Ishikawa (cell line): ENCODE data around the gene C5orf58.

ENCODE experiments used
- CEBPB ChIP-seq: IDR thresholded peaks from 2 replicates; pipeline ENCODE4 v1.6.1; 2012
- CREB1 ChIP-seq: IDR thresholded peaks from 2 replicates; pipeline ENCODE4 v1.6.1; 2012; ENCODE audit warnings: low read depth
- EGR1 ChIP-seq: IDR thresholded peaks from 2 replicates; pipeline ENCODE4 v1.6.1; 2012
- EP300 ChIP-seq: IDR thresholded peaks from 2 replicates; pipeline ENCODE4 v1.6.1; 2012; ENCODE audit warnings: borderline replicate concordance
- FOXM1 ChIP-seq: IDR thresholded peaks from 2 replicates; pipeline ENCODE4 v1.6.1; 2012; ENCODE audit warnings: low read depth, borderline replicate concordance
- NFIC ChIP-seq: IDR thresholded peaks from 2 replicates; pipeline ENCODE4 v1.6.1; 2012
- RAD21 ChIP-seq: IDR thresholded peaks from 2 replicates; pipeline ENCODE4 v1.6.1; 2012; ENCODE audit warnings: low read depth
- REST ChIP-seq: IDR thresholded peaks from 2 replicates; pipeline ENCODE4 v1.6.1; 2012; ENCODE audit warnings: low read depth, mild to moderate bottlenecking
- TAF1 ChIP-seq: IDR thresholded peaks from 2 replicates; pipeline ENCODE4 v1.6.1; 2012; ENCODE audit warnings: low read depth, mild to moderate bottlenecking
- TCF12 ChIP-seq: IDR thresholded peaks from 2 replicates; pipeline ENCODE4 v1.6.1; 2012; ENCODE audit warnings: low read depth
- TEAD4 ChIP-seq: IDR thresholded peaks from 2 replicates; pipeline ENCODE4 v1.6.1; 2012
- YY1 ChIP-seq: IDR thresholded peaks from 2 replicates; pipeline ENCODE4 v1.6.1; 2012; ENCODE audit warnings: low read depth
- ZBTB7A ChIP-seq: IDR thresholded peaks from 2 replicates; pipeline ENCODE4 v1.6.1; 2012; ENCODE audit warnings: low read depth
- TF ChIP-seq, protein P1 (sequence below): IDR thresholded peaks from 2 replicates; pipeline ENCODE4 v1.6.1; 2012
- TF ChIP-seq, protein P2 (sequence below): IDR thresholded peaks from 2 replicates; pipeline ENCODE4 v1.6.1; 2012

Gene C5orf58

DNA sequence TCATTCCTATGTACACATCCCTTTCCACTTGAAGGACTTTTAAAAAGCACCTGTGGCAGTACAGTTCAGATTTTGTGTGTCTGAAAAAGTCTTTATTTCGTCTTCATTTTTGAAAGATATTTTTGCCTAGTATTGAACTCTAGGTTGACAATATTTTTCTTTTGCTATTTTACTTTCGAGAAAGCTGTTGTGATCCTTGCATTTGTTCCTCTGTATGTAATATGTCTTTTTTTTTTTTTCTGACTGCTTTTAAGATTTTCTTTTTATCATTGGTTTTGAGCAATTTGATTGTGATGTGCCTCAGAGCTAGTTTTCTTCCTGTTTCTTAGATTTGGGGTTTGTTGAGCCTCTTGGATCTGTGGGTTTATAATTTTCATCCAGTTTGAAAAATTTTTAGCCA is 51.4 kb downstream of the C5orf58 start:
- TF ChIP-seq, protein P1, sequence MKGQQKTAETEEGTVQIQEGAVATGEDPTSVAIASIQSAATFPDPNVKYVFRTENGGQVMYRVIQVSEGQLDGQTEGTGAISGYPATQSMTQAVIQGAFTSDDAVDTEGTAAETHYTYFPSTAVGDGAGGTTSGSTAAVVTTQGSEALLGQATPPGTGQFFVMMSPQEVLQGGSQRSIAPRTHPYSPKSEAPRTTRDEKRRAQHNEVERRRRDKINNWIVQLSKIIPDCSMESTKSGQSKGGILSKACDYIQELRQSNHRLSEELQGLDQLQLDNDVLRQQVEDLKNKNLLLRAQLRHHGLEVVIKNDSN, result no peak
- TF ChIP-seq TCF12 (no peak), YY1 (no peak), REST (no peak), TEAD4 (no peak), ZBTB7A (no peak), FOXM1 (no peak), EGR1 (no peak), CEBPB (no peak), RAD21 (no peak)

GRCh38 chr5:170285181-170285580 is 52.4 kb downstream of the C5orf58 start:
- no peak for TF ChIP-seq CREB1
- TF ChIP-seq TCF12, result no peak
- no peak for TF ChIP-seq TAF1
- no peak for TF ChIP-seq RAD21
- no peak for TF ChIP-seq ZBTB7A

DNA sequence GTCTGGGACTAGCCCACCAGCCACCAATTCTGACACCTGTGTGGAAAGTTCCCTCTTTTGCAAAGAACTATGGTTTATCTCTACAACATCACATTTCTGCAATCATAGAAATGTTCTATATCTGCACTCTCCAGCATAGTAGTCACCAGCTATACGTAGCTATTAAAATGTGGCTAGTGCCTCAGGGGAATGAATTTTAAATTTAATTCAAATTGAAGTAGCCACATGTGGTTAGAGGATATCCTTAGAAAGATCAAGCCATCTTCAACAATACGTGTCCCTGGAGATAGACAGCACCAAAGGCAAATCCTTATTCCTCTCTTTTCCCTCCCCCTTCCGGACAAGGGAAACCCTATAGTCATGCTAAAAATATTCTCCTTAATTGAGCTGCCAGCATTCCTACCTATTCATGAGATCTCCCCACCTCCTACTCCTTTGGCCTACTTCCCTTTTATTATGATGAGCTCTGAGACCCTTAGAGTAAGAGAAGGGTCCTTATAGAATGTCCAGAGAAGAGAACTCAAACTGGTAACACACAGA is 53.7 kb downstream of the C5orf58 start:
- TF ChIP-seq, protein P2, sequence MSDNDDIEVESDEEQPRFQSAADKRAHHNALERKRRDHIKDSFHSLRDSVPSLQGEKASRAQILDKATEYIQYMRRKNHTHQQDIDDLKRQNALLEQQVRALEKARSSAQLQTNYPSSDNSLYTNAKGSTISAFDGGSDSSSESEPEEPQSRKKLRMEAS, result no peak
- no peak for TF ChIP-seq EP300
- TF ChIP-seq REST, result no peak
- TF ChIP-seq, protein P1, result no peak
- TF ChIP-seq YY1, result no peak
- TF ChIP-seq EGR1, result no peak

GRCh38 chr5:170287532-170287931 is 54.7 kb downstream of the C5orf58 start:
- no peak for TF ChIP-seq YY1
- no peak for TF ChIP-seq TCF12

GRCh38 chr5:170288151-170288550 is 55.4 kb downstream of the C5orf58 start:
- no peak for TF ChIP-seq CEBPB
- TF ChIP-seq, protein P1, result no peak
- TF ChIP-seq CREB1, result no peak
- no peak for TF ChIP-seq RAD21
- no peak for TF ChIP-seq NFIC
- TF ChIP-seq YY1, result no peak
- TF ChIP-seq TEAD4, result no peak
- TF ChIP-seq EGR1, result no peak
- TF ChIP-seq REST, result no peak
- TF ChIP-seq FOXM1, result no peak
- no peak for TF ChIP-seq TAF1
- TF ChIP-seq, protein P2, result no peak
- TF ChIP-seq TCF12, result no peak
- TF ChIP-seq ZBTB7A, result no peak
- no peak for TF ChIP-seq EP300
